ENCODE results near the gene ABHD16B.

ABHD16B gene
- total RNA-seq, result 0 reads per million in 2 donors

DNA sequence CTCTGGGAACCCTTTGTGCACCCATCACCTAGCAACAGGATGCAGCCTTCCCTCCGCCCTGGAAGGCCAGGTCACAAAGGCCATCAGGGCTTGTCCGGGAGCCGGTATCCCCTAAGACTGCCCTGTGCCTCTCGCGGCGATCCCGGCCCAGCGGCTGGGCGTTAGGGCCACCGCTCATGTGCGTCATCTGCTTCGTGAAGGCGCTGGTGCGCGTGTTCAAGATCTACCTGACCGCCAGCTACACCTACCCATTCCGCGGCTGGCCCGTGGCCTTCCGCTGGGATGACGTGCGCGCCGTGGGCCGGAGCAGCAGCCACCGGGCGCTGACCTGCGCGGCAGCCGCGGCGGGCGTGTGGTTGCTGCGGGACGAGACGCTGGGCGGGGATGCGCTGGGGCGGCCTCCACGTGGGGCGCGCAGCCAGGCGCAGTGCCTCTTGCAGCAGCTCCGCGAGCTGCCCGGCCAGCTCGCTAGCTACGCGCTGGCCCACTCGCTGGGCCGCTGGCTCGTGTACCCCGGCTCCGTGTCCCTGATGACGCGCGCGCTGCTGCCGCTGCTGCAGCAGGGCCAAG is at the start of gene ABHD16B:
Gene ABHD16B, plus strand, starts transcription at position 134 of the 570 bp plus-strand sequence. Its CDS starts 43 bp downstream, at position 177.
- DNase-seq, result no peak

DNA sequence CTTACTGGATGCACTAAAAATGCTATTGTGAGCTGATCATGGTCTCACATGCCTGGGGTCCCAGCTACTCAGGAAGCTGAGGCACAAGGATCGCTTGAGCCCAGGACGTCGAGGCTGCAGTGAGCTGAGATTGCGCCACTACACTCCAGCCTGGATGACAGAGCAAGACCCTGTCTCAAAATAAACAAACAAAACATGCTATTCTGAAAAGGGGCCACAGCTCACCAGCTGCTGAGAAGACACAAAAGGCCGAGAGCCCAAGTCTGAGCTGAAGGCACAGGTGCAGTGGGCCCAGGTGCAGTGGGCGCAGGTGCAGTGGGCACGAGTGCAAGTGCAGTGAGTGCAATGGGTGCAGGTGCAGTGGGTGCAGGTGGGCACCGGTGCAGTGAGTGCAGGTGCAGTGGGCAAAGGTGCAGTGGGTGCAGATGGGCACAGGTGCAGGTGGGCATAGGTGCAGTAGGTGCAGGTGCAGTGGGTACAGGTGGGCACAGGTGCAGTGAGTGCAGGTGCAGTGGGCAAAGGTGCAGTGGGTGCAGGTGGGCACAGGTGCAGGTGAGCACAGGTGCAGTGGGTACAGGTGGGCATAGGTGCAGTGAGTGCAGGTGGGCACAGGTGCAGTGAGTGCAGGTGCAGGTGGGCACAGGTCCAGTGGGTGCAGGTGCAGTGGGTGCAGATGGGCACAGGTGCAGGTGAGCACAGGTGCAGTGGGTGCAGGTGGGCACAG is 46.2 kb upstream of the ABHD16B start:
- DNase-seq, result no peak

DNA sequence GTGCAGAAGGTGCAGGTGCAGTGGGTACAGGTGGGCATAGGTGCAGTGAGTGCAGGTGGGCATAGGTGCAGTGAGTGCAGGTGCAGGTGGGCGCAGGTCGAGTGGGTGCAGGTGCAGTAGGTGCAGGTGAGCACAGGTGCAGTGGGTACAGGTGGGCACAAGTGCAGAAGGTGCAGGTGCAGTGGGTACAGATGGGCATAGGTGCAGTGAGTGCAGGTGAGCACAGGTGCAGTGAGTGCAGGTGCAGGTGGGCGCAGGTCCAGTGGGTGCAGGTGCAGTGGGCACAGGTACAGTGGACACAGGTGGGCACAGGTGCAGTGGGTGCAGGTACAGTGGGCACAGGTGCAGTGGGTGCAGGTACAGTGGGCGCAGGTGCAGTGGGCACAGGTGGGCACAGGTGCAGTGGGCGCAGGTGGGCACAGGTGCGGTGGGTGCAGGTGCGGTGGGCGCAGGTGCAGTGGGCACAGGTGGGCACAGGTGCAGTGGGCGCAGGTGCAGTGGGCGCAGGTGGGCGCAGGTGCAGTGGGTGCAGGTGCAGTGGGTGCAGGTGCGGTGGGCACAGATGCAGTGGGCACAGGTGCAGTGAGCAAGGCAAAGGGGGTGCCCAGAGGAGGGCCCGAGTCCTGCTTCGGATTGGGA is 45.6 kb upstream of the ABHD16B start:
- no peak for DNase-seq

DNA sequence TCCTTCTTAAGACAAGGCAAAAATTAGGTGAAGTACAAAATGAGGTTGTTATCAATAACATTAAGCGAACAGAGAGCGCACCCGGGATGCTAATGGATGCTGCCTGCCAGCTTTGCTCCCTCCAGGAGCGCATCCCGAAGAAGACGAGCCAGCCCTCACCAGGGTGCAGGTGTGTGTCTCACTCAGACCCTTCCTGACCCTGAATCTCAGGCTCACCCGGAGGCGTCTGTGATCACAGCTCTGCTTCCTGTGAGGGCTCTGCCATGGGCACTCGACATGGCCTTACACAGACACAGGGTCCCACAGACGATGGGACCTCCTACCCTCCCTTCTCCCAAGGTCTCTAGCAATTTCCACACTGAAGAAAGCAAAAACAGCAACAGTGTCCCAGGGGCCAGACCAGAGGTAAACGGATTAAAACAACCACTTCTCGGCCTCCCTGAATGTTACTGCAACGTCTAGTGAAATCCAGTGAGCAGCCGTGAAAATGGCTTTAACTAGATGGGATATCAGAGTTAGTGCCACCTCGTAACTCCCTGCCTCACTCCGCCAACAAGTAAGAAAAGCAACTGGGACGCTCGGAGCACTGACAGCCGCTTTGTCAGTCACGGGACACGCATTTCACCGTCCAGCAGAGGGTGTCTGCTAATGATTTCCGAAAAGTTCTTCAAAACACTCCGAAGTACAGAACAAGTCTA is 41.9 kb upstream of the ABHD16B start:
- no peak for DNase-seq

DNA sequence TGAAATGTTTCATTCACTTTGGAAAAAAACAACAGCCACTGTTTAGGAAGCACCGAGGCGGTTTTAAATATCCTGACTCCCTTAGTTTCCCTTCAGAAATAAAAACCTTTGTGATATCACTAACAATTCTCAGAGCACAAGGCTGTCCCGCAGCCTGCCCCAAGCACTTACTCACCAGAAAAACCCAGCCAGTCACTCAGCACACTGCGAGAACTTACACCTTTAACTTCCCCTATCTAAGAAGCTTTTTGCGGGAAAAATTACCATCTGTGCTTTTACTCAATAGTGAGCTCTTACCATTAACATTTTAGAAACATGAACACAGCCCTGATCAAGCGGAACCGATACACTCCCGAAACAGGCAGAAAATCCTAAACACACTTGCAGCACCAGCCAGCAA is 39.5 kb upstream of the ABHD16B start:
- no peak for DNase-seq

DNA sequence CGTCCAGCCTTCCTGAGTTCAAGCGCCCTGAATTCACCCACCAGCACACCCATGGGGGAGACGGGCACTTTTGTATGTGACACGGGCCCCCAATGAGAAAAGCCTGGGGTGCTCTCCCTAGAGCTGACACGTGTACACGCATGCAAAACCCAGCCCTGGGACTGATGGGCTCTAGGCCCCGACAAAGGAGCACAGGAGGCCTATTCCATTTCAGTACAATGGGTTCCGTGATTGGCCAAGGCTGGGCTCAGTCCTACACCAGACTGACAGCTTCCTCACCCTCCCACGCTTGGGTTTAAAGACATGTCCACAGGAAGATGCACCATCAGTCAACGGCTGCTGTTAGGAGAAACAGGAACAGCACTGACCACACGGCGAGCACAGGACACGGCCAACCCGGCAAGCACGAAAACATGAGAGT is 39.0 kb upstream of the ABHD16B start:
- no peak for DNase-seq

DNA sequence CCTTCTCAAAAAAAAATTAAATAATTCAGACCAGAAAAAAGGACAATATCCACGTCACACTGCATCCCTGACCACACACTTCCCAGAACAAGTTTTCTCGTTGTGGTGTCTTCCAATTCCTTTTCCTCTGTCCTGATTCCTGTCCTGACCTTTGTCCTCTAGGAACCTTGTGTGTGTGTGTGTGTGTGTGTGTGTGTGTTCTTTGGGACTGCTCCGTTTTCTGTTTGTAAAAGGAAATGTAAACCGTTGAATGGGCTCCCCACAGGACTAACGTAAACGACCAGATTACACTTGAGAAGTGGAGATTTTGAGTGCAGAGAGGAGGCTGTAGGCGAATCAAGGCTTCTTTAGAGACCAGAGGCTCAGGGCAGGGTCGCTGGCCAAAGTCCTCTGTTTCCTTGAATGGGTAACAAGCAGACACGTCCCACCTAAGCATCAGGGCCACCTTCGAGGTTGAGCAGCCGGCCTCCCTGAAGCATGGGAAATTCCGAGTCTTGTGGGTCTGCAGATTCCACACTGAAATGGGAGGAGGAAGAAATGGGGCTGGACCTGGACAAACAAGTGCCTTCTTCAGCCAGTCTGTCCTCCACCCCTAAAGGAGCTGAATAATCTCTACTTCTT is 37.5 kb upstream of the ABHD16B start:
- DNase-seq, result no peak

DNA sequence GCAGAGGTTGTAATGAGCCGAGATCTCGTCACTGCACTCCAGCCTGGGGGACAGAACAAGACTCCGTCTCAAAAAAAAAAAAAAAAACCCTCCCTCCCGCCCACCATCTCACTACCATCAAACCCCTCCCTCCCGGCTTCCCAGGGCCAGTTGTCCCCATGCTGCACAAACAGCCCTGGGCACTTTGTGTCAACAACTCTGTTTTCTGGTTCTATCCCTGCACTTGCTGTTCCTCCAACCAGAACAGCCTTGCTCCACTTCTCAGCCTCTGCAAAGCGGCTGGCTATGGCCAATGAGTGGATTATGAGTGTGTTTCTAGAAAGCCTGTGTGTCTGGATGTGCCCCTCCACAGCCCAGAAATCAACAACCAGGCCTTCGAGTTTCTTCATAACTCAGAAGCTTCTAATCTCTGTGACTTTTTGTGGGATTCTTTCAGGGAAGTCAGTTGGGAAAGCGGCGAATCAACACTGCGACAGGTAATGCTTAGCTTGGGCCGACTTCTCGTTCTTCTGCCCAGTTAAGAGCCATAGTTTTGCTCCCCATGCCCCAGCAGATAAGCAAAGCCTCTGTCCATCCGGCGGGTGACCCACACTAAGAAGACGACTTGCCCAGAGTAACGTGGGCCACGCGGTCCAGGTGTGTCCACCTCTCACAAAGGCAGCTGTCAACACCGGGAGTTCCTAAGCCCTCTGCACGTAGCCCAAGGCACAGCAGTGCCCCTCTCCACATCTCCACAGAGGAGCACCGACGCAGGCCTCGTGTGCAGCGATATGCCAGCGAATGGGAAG is 35.8 kb upstream of the ABHD16B start:
- DNase-seq, result no peak

DNA sequence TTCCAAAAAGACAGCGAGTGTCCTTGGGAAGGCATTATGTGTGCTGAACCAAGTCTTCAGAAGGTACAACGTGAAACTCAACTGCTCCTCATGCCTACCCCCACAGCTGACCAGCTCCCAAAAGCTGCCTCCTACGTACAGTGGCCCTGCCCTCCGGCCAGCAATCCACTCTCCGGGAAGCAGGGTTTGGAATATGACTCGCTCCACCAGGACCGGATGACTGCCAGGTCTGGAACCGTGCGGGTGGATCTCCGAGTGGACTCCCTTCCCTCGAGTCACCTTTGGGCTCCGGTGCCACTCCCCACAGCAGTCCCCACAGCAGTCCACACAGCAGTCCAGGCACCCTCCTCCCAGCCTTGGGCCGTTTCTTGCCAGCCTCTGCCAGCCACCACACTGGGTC is 34.5 kb upstream of the ABHD16B start:
- no peak for DNase-seq

DNA sequence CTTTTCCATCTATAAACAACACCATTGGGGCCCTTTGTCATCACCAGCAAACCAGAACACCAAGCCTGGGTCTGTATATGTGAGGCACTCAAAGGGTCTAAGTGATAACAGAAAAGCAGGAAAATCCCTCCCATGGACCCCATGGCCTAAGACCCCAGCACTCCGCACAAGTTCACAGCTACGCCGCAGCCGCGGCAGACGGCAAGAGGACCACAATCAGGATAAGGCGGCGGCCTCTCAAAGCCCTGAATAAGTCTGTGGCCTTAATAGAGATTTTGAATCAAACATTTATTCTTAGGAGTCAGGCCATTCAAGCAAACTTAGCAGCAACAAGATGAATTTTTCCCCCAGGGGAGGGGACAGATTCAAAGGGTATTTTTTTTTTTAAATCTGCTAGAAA is 33.2 kb upstream of the ABHD16B start:
- DNase-seq, result no peak

DNA sequence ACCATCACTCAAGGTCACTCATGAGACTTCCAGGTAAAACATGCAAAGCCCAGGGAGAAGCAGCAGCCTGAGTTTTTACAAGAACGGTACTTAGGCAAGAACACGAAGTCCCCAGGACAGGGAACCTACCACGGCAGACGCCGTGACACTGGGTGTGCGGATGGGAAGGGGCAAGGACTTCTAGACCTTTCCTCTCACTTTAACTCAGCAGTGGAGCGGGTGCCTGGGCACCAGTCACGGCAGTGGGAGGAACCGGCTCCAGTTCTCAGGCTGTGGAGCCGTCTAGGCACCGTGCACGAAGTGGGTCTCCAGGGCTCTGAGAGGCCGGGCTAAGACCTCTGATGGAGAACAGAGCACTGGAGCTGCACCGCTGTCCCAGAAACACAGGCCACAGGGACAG is 32.8 kb upstream of the ABHD16B start:
- no peak for DNase-seq

DNA sequence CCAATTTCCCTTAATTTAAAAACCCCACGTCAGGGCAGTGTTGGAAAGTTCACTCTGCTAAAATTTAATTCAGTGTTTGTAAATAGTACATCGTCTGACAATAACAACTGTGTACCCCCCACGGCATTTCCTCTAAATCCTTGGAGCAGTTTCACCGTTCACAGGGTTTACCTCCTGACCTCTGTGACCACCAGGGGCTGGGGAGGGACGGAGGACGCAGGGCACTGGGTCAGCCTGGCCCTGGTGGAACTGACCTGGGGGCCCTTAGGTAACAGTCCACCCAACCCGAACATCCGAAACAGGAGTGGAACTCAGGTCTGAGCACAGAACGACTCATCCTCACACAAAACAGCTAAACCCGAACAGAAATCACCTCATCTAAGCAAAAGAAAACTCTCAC is 32.3 kb upstream of the ABHD16B start:
- no peak for DNase-seq

DNA sequence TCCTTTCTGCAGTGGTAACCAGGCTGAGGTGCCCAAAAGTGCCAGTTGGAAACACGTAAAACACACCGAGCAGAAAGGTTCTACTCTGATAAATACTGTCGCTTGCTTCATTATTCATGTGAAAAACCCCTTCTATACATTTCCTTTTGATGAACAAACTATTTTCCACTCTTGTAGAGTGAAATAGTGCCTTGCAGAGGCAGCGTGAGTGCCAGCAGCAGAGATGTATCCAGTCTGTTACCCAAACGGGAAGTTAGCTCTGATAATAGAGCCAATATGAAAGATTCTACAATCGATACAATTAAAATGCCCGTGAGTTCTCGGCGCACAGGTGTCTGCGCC is 31.7 kb upstream of the ABHD16B start:
- no peak for DNase-seq

DNA sequence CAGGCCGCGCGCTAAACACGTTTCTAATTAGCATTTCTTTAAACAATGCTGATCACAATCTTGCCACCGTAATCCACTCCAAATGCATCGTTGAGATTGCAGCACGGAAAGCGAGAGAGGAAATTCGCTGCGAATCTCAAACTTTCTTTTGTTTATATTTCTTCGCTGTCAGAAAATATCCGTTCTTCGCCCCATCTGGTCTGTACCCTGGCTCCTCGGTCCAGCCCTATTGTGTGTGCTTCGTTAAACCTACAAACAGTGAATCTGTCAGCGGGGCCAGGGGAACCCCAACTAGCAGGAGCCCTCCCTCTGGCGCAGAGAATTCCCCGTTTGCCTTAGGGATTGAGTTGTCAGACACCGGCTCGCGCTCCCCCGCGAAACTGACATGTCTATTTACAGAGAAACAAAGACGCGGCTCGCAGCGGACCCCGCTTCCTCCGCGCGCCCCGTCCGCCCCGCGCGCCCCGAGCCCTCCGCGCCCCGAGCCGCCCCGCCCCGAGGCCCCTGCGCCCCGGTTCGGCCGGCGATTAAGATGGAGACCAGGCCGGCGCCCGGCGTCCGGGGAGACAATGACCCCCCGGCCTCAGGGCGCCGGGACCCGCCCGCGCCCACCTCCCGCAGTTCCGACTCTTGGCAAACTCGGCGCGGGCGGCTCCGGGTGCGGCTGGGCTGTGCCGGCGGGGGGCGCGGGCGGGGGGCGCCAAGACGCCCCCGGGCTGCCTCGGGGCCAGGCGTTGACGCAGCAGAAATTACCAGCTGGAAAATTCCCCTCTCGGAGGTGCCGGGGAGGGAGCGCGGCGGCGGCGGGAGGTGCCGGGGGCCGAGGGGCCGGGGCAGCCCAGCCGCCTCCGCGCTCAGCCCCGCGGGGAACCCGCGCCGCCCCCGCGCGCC is 31.1 kb upstream of the ABHD16B start:
- no peak for DNase-seq

DNA sequence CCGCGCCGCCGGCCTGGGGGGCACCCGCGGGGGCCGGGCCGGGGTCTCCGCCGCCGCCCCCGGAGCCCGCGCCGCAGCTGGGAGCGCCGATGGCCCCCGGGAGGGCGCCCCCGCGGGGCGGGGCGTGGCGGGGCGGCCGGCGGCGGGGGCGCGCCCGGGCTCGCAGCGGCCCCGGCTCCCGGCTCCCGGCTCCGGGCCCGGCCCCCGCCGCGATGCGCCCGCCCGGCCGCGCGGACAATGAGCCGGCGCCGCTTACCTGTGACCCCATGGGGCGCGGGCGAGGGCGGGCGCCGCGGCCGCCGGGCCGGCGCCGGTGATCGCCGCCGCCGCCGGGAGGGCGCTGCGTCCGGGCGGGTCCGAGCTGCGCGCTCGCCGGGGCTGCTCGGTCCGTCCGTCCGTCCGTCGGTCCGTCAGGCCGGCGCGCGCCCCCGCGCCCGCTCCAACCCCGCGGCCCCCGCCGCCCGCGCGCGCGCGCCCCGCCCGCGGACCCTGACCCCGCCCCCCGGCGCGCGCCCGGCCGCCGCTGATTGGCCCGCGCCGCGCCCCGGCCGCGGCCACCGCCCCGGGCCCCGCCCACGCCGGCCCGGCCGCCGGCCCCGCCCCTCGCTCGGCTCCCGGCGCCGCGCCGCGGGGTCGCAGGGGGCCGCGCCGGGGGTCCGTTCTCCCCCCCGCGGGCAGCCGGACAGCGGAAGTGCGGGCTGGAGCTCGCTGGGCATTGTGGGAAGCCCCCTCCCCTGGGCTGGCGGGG is 30.3 kb upstream of the ABHD16B start, which contains the start of gene ZBTB46:
Gene ZBTB46, minus strand, starts transcription at position 424 of the 748 bp plus-strand sequence. CDS start 40,507 bp downstream, outside the sequence.
- DNase-seq, result no peak

DNA sequence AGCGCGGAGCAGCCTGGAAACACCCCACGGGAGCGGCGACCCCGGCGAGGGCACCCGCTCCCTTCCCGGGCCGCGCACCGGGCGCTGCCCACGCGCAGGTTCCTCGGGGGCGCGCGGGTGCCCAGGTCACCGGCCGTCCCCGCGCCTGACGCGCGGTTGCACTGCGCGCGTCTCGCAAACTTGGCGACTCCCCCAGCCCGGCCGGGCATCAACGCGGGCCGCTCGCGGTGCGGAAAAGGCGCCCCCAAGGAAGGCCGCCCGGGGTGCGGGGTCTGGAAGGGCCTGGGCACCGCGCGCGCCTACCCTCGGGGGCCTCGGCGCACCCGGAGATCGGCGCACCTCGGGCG is 29.7 kb upstream of the ABHD16B start:
- no peak for DNase-seq

DNA sequence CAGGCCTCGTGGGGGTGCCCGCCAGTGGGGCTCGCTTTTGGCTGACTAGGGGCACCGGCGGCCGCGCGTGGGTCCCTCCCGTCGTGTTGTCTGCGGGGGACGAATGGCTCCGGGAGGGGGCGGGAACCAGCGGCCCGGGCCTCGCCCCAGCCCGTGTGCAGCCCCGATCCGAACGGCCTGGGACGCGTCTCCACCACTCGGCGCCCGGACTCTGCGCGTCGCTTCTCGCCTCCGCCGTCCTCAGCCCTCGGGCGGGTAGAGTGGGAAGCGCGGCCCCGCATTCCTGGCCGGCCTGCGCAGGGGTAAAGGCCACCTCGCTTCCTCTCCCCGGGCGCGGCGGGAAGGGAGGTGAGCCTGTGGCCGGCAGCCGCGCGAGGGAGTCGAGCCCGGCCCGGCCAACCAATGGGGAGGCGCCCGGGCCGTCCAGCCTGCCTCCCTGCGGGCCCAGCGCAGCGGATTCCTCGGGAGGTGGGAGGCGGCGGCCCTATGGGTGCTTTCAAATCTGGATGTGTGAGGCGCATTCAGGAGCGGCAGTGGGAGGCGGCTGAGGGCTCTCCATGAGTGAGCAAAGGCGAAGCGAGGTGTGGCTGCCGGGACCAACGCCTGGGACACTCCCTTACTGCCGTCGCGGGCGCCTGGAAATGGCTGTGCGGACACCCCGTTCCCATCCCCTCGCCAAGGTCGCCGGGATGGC is 29.2 kb upstream of the ABHD16B start:
- DNase-seq, result no peak

DNA sequence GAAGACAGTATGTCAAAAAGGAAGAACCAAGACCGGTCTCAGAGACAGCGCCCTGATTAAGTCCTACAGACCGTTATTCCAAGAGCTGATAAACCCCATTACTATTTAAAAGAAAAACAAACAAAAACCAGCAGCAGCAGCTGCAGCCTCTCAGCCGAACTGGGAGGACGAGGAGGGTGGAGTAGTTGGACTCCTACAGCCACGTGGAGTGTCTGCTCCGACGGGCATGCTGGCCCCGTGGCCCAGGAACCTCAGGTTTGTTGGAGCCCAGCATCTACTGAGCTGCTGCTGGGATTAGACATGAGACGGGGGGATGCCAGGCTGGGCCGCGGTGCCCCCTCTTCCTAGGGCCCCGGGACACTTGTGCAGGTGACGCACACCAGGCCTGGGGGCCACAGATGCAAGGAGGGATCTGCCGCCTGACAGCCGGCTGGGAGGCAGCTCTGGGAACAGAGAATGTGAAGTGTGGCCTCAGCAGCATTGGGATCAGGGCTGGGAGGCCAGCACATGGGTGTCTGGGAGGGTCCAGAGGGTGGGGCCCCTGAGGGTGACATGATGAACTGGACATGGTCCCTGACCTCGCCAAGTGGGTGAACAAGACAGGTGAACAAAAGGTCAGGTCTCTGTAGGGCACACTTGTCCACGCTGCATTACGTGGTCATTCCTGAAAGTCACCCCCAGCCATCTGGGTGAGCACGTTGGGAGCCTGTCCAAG is 27.4 kb upstream of the ABHD16B start:
- DNase-seq, result no peak

DNA sequence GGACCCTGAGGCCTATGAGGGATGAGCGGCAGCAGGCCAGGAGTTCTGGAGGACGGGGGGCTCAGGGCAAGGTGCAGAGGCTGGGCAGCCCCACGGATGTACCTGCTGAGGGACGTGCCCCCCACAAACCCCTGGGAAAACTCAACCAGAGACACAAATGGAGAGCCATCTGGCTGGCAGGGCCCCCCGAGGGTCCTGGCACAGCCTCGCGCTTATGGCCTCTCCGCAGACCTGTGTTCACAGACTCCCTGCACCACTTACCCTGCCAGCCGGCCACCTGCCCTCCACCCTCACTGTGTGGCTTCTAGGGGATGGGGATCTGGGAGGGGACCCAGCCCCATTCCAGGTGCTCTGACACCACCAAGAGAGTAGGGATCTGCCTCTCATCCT is 26.8 kb upstream of the ABHD16B start:
- no peak for DNase-seq
